GM18498 (cell line): ENCODE measurements around the gene MYH4.

Experiments
- ATAC-seq: cut with Tn5 transposase; IDR thresholded peaks from one replicate; pipeline ENCODE4 v1.9.1; 2021; ENCODE audit warnings: mild to moderate bottlenecking, moderate library complexity; ENCODE audit not compliant: unreplicated experiment

Gene MYH4

GRCh38 chr17:10421900-10422542, 47.3 kb downstream of the MYH4 start, which contains the start of gene MYH8:
Gene MYH8, minus strand, starts transcription at chr17:10421950. Its CDS starts 1,723 bp downstream, at chr17:10420227.
- no peak for ATAC-seq

DNA sequence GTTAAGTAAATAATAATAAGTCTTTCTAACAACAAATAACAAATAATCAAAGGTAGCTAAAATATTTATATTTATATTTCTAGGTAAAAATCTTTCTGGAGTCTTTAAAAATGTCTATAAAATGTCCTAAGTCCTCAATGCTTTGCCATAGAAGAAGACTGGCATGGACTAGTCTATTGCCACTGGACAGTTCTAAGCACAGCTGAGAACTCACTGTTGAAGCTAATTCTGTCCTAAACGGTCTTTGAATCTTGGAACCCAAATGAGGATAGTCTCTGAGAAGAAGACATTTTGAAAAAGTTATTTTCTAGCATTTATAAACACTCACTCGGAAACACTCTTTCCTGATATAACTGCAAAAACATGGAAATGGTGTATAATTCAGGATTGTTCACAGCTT, 48.1 kb downstream of the MYH4 start:
- no peak for ATAC-seq

DNA sequence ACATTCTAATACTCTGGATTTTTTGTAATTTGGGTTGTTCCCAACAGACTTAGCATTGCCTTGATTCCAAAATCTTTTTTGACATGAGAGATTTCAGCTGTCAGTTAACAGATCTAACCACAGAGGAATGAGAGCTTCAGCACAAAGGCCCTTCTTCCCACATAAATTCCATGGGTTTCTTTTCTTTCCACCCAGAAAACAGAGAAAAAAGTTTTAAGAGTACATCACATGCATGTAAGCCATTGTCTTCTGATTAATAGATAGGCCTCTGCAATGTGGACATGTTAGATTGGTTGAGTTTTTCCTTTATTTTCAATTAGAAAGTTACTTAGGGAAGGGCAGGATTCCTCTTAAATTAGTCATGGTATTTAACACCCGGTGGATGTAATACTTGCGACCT, 48.5 kb downstream of the MYH4 start:
- ATAC-seq: no peak

GRCh38 chr17:10417431-10417830, 51.9 kb downstream of the MYH4 start:
- ATAC-seq: no peak

DNA sequence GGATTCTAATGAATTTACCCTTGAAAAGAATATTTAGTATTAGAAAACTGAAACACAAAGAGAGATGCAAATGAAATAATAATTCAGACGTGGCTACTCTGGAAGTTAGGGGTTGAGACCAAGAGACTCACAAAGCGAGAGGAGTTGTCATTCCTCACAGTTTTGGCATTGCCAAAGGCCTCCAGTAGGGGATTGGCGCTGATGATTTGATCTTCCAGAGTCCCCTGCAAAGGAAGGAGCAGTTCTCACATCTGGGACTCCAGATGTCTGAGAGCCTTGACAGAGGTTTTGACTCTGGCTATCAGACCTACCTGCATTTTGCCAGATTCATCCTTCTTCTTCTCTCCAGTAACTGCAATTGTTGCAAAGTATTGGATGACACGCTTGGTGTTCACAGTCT, 54.2 kb downstream of the MYH4 start:
- no peak for ATAC-seq

GRCh38 chr17:10403589-10403988, 65.8 kb downstream of the MYH4 start:
- no peak for ATAC-seq

- no peak for ATAC-seq
These were observed 71.0 kb downstream of the MYH4 start for GRCh38 chr17:10398352-10398751.

DNA sequence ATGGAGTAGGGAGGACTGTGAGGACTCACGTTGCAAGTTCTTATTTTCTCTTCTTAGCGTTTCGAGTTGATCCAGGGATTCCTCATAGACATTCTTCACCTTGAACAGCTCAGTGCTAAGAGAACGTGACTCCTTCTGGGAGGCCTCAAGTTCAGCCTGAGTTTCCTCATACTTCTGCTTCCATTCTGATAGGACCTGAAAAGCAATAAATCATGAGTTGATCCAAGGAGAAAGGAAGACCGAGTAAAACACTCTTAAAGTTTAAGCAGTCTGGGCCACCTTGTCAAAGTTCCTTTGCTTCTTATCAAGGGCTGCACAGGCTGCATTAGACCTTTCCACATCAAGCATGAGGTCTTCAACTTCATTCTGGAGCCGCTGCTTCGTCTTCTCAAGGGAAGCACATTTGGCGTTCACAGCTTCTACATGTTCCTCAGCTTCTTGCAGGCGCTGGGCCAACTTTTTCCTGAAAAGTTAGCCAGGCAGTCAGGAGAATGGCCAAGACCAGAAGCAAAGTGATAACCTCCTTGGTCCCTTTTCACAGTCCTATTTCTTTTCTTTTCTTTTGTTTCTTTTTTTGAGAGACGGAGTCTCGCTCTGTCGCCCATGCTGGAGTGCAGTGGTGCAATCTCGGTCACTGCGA, 72.7 kb downstream of the MYH4 start:
- ATAC-seq: no peak

- ATAC-seq: no peak
These were observed 75.0 kb downstream of the MYH4 start for GRCh38 chr17:10394201-10394887.
